Activated CD4-positive, alpha-beta T cell treated with anti-CD3 and anti-CD28 coated beads, Interleukin-2, amount 50 U/mL, for 4 hours (primary cell): ENCODE data around the gene CRHR1.

Experiments
- DNase-seq, 2 experiments: peaks; one replicate each; pipeline ENCODE4 v3.0.0-alpha.2; 2020

Gene CRHR1

DNA sequence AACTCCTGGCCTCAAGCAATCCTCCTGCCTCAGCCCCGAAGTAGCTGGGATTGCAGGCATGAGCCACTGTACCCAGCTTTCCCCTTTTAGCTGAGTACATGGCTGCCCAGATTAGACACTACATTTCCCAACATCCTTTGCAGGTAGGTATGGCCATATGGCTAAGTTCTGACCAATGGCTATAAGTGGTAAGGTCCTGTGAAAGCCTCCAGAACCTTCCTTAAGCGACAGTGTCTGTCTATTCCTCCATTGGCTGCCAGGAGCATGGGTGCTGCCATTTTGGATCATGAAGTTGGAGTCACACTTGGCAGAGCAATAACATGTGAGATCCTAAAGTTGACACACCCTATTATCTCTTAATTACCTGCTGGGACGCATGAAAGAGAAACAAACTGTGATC lies 24.4 kb upstream of the CRHR1 start:
- DNase-seq = no peak

DNA sequence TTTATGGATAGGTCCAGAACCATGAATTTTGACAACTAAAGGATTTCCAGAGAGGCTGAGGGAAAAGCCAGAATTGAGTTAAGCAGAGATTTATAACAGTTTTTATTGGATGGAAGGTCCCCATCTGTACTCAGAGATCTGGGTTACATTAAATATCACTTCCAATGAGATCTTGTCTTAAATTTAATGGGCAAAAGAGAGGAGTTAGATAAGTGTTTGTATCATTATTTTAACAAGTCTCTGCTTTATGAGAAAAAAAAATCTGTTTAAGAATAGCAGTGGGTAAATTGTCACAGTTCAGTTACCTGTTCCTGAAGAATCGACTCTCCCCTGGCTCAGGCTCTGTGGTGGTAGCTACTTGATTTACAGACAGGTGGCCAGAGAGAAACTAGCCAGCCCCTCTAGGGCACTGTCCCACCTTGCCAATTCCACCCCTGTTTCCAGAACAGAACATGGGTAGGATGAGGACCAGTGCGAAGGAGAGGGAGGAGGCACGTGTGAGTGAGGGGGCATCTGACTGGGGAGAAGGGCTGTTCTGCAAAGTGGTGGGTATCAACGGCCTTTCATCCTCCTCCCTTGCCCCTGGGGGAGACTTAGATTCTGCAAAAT lies 22.1 kb upstream of the CRHR1 start:
- DNase-seq = no peak

DNA sequence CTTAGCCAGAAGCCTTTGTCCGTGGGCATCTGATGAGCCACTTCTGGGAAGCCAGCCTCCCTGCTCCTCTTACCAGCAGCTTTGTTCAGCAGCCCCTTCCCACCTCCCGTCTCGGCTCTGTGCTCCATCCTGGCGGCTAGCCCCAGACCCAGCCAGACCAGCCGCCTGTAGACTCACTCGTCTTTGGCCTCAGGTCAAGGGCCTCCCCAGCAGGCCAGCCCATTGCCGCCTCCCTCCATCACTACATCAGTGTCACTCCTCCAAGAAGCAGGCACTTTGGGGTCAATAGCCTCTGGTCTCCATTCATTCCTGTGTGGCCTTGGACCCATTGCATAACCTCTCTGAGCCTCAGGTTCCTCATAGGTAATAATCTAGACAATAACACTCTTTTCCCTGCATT lies 20.9 kb upstream of the CRHR1 start:
- DNase-seq = no peak

DNA sequence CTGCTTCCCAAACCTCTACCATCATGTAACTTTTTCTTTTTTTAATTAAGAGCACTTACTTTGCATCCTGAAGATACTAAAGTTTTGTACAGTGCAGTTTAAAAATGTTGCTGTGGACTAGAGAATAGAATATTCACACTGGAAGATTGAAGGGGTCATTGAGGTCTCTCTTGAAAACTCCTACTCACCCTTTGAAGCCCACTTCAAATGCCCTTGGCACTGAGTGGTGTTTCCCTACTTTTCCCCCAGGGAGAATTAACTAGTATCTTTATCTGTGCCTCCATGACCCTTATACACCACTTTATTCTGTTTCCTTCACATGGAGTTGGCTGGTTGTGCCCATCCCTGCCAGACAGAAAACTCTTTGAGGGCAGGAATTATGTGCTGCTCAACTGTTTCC lies 19.6 kb upstream of the CRHR1 start:
- no peak for DNase-seq

DNA sequence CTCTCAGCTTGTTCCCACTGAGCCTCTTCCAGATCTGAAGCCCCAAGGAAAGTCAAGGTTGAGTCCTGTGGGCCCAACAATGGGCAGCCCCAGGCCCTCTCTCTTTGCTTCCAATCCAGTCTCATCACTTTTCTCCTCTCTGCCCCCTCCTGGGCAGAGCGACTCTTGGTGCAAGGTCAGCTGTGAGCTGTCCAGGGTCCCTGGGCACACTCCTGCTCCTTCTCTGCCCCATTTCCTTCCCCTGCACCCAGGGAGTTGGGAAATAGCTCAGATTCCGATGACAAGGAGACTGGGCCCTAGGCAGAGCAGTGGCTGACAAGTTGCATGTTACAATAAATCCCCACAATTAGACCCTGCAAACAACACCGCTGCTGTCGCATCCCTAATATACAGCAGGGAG lies 16.1 kb upstream of the CRHR1 start:
- no peak for DNase-seq

DNA sequence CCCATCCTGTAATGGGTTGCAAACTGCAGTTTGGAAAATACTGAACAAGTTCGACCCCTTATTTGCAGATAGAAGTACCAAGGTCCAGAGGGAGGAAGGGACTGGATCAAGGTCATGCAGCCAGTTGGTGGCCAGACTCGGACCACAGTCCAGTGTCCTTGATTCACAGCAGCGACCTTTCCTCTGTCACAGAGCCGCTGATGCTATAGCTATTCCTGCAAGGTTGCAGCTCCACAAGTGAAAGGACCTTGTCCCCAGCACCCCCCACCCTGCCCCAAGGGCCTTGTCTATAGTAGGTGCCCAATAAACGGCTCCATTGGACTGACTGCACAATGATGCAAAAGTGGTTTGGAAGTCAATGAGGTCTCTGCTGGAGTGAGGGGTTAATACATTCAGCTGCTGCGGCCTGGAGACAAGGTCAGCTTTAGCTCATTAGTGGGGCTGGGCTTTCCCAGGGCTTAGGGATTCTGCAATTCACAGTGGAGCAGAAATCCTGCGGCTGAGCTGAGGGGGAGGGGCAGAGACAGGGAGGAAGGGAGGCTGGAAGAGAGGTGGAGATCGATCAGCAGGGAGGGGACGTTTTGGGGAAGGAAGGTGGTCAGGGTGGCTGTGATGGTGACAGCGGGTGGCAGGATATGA lies 13.4 kb upstream of the CRHR1 start:
- no peak for DNase-seq

DNA sequence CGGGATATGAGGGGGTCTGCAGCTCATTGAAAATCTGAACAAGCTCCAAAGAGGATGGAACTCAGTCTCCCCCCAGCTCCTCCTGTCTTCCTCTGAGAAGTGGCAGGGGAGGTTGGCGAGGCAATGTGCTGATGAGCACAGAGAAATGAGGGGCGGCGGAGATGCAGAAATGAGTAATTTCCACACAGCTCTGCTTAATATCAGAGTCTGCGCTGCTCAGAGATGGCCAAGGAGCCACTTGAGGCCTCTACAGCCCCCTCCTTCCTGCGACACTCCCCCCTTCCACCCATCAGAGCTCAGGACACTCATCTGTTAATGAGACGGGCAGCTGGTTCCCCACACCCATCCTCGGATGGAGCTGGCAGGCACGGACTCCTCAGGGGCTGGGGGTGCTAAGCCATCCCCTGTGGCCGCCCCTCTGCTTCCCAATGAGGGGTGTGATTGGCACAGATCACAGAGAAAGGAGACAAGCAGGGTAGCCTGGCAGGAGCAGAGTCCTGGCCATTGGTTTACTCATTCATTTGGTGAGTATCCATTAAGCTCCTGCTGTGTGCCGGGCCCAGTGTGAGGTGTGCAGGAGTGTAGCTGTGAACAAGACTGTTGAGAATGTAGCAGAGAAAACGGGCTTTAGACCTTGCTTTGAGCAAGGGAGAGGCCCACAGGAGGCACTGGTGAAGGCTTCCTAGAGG lies 12.7 kb upstream of the CRHR1 start:
- no peak for DNase-seq

DNA sequence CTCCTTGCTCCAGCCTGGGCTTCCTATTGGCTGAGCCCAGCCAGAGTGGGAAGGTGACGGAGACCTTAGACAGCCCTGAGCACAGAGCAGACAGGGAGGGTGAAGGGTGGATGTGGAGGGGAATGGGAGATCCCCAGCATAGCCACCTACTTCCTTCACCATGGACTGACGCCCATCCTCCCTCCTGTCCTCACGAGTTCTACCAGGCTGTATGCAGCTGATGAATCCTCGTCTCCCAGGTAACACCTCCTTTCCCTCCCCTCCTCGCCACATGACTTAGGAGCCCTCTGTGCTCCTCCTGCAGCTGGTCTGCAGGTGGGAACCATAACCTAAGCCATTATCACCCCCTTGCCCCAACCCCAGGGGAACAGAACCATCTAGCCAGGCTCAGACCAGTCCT lies 9.0 kb upstream of the CRHR1 start:
- no peak for DNase-seq

DNA sequence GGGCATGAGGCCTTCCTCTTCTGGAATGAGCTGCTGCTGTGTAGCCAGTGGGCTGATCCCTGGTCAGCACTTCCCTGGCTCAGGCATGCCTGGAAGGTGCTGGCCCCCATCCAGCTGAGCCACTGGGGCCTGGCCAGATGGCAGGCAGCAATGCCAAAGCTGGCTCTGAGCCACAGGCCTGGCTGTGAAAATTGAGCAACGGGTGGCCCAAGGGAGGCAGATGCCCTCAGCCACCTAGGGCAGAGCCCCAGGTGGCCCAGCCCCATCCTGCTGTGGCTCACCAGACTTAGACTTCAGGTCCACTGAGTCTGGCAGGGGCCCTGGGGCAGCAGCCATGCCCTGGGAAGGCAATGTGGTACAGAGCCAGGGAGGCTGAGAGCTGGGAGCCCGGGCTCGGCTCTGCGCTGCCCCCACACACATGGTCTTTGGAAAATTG lies 8.5 kb upstream of the CRHR1 start:
- no peak for DNase-seq

DNA sequence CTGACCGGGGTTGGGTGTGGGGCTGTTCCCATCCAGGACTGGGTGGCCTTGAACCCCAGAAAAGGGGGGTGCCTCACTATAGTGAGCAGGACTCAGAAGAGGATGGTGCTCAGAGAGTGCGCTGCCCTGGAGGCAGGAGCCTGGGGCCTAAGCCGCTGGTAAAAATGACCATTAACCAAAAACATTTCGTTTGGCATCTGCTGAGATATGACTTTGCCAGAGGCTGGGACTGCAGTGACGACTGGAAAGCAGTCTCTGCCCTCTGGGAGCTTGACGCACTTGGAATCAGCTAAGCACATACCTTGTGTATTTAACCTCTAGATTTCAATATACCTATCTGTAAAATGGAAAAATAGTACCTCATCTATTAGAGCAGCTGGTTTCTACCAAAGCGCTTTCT lies 7.2 kb upstream of the CRHR1 start:
- DNase-seq = no peak

DNA sequence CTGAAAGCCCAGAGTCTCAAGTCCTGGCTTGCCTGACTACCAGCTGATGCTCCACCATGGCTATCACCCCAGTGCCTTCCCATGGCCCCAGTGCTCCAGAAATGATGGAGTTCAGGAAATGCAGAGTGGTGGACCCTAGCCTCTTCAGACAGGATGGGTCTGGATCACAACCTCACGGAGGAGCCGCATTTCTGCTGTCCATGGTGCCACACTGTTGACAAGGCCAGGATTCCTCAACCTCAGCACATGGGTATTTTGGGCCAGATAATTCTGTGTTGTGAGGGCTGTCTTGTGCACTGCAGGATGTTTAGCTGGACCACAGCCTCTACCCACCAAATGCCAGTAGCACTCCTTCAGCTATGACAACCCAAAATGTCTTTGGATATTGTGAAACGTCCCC lies 6.7 kb upstream of the CRHR1 start:
- DNase-seq = no peak

DNA sequence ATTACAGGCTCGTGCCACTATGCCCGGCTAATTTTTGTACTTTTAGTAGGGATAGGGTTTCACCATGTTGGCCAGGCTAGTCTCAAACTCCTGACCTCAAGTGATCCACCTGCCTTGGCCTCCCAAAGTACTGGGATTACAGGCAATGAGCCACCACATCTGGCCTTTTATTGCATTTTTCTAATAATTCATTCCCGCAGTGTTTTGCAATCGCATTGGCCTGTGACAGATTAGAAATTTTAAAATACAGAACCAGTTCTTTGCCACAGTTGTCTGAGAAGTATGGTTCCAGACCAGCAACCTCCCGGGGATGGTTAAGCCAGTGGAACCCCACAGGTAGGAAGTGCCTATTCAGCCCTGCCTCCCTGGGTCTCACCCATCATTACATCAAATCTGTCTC lies 3.2 kb upstream of the CRHR1 start:
- DNase-seq = no peak

DNA sequence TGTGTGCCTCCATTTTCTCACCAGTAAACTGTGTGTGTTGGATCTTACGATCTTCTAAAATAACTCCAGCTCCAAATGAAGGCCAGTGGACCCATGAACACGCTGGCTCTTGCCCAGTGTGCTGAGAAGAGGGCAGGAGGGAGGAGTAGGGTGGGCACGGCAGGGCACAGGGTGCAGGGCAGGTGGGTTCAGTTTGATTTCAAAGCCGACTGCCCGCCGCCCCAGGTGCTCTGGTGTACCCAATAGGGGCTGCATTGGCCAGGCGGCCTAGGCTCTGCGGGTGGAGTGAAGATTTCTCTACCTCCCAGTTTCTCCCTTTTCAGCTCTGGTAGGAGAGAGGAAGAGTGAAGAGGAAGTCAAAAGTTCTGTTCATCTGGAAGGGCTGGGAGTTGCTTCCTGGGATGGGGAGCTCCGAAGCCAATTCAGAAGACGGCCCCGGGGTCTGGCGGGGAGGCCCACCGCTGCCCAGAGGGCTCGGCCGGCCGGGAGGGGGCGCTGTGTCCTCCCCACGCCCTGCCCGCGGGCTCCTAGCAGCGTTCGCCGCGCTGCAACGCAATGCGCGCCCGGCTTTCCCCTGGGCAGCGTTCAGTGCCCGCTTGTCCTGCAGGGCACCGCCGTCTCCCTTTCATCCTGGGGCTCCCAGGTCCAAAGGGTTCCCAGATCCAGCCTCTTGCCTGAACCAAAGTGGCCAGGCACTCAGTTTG lies 1.1 kb upstream of the CRHR1 start:
- no peak for DNase-seq

DNA sequence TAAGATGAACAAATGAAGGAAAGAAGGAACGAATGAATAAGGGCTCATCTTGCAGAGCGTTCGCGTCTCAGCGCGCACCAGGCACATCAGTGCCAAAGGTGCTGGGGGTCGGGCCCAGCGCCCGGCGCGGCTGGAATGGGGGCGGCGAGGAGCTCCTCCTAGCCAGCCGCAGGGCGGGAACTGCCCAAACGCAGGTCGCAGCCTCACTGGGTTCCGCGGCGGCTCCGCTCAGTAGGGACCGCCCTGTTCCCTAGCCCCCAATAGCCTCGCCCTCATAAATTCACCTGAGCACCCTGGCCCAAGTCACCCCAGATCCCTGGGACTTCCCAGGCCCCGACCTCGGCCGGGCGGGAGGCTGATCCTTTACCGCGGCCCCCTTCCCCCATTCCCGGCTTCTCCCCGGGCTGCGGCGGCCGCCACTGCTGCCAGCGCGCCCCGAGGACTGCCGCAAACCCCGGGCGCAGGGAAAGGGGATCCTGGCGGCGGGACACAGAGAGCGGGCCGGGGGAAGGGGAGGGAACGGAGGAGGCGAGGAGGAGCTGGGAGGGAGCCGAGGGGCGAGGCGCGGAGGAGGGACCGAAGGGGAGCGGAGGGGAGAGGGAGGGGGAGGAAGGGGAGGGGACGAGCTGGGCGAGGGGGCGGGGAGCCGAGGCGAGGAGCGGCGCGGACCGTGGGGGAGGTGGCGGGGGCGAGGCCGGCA lies 377 bp upstream of the CRHR1 start:
- peak in 1 of 2 experiments; percentile 7 for DNase-seq

DNA sequence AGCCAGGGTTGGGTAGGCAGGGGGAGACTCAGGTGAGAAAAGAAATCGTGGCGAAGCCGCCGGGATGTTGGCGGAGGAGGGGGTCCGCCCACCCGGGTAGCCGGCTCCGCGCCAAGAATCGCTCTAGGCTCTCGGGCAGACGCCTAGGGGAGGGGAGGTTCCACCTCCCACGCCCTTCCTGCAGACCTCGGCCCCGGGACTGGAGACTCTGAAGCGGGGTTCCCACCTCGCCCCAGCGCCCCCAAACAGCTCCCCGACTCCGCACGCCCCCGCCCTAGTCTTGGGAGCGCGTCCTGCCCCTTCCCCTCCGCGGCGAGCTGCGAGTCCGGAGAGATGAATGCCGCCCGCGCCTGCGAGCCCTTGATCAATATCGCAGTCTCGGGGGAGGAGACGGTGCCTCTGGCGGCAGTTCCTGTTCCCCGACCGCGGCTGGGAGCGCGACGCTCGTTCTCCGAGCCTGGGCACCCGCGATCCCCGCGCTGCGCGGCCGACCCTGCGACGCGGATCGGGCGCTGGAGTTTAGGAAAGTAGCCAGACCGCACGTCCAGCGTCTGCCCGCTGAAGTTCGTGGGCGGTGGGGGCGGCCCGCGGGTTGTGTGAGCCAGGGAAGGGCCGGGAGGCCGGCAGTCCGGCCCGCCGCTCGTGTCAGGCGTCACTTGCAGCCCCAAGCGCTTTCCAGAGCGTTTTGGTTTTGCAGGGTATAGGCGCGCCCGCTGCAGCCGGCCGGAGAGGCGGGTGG lies 790 bp downstream of the CRHR1 start:
- DNase-seq = peak; percentile 18 to 25

DNA sequence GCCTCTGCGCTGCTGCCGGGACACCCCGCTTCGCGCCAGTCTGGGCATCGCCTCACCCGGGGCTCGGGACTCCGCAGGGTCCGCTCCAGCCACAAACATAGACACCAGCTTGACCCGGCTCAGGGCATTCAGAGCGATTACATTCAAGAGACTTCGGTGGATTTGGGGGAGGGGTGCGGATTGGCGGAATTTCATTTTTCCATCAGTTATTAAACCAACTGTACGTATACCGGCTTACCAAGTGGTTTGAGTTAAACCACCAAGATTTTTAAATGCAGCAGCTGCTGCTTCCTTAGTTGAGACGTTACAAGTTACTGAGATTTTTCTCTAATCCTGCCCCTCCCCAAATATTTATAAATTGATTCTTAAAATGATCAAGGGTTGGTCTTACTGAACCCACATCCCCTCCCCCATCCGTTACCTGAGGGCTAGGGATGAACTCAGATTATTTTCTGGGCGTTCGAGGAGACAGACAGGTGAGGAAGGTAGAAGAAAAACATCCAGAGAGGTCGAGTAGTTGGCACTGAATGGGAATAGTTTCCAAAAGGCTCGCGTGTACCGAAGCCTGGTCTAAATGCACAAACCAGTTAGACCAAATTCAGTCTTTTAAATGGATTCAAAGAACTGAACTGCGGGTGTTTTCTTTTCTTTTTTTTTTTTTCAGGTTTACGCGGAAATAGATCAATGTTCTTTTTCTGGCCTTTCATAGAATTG lies 1.5 kb downstream of the CRHR1 start:
- DNase-seq = no peak

DNA sequence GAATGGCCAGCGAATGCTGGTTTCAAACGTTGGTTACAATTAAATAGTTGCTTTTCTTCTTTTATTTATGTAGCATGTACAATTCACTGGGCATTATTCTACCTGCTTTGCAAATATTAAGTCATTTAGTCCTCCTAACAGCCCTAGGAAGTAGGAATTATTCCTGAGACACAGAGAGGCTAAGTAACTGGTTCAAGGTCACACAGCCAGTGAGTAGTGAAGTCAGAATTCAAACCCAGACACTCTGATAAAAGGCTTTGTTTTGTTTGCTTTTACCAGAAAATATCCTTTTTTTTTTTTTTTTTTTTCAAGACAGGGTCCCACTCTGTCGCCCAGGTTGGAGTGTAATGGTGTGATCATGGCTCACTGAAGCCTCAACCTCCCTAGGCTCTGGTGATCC lies 2.2 kb downstream of the CRHR1 start:
- no peak for DNase-seq

DNA sequence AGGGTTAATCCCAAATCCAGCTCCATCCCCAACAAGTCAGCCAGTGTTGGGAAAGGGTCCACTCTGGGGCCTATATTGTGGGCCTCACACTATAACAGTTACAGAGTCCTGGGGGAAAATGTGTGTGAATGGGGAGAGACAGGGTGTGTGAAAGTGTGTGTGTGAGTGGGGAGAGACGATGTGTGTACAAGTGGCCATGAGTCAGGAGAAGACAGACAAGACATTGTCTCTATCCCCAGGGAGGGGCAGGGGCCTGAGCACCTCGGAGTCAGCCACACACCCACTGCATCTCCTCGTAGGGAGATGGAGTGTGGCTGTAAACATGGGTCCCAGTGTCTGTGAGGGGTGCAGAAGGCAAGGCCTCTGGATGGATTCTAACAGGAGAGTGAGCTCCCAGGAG lies 2.9 kb downstream of the CRHR1 start:
- DNase-seq = no peak

DNA sequence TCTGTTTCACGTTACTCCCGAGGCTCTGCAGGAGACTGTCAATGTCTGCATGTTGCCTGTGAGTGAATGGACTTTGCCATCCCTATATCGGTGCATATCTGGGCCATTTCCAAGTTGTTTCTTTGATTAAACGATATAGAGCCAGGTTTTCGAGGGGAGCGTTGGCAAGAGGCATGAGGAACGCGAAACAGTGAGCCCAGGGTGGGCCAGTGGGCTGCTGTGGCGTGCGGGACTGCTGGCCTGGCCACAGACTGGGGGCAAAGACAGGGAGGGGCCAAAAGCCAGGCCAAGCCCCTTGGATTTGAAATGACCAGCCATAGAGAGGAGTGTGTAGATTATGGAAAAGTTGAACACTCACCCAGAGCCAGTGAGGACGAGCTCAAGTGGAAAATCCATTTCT lies 3.5 kb downstream of the CRHR1 start:
- no peak for DNase-seq

DNA sequence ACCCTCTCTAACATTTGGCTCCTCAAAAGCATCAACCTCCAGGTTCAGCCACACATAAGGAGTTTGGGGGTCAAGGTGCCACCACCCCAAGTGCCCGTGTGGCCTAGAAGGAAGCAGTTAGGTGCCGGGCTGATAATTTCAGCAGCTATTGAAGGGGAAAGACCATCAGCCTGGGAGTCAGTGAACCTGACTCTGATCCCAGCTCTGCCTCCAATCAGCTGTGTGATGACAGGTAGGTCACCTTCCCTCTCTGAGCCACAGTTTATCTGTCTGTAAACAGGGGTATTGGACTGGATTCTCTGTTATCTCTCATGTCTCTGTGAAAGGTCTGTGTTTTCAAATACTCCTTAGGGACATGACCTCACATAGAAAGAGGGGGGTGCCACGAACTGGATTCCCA lies 3.9 kb downstream of the CRHR1 start:
- no peak for DNase-seq

DNA sequence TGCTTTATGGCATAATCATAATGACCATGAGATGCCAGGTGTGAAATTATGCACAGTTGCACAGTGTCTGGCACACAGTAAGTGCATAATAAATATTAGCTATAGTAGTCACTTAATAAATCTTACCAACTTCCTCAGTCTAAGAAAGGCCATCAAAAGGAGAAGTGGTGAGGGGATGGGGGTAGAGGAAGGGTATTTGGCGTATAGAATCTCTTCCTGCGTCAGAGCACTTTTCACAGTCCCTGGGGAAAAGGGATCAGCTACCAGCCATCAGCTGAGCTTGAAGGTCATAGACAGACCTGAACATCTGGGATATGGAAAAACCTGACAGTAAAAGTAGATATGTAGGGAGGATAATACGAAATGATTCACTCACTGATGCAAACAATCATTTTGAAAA lies 5.8 kb downstream of the CRHR1 start:
- no peak for DNase-seq
